ENCODE data around the gene NT5C3A.

DNA sequence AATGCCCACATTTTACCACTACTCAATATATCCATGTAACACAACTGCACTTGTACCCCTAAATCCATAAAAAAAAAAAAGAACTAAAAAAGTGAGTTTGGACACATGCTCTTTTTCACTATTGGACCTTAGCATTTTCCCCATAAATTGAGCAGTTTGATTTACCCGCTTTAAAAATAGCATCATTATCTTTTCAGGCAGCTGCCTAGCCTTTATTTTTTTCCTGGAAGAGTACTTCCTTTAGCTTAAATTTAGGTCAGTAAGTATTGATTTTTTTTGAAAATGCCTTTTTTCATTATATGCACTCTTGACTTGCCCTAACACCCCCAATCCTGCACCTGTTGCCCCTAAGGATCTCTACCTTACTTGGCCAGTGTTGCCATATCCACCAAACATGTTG is 5.3 kb upstream of the NT5C3A start:
- TF ChIP-seq, protein P1, sequence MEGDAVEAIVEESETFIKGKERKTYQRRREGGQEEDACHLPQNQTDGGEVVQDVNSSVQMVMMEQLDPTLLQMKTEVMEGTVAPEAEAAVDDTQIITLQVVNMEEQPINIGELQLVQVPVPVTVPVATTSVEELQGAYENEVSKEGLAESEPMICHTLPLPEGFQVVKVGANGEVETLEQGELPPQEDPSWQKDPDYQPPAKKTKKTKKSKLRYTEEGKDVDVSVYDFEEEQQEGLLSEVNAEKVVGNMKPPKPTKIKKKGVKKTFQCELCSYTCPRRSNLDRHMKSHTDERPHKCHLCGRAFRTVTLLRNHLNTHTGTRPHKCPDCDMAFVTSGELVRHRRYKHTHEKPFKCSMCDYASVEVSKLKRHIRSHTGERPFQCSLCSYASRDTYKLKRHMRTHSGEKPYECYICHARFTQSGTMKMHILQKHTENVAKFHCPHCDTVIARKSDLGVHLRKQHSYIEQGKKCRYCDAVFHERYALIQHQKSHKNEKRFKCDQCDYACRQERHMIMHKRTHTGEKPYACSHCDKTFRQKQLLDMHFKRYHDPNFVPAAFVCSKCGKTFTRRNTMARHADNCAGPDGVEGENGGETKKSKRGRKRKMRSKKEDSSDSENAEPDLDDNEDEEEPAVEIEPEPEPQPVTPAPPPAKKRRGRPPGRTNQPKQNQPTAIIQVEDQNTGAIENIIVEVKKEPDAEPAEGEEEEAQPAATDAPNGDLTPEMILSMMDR (conservative IDR thresholded peaks at IDR 0.05; ENCODE audit: low read depth, low read length) = no peak
- TF ChIP-seq EZH2 (IDR thresholded peaks at IDR 0.05; ENCODE audit: borderline replicate concordance, low read depth, low read length, poor library complexity, severe bottlenecking) = no peak

Data from A673 (cell line).